K562 (cell line): ENCODE measurements around the gene MYL5. TPM values are rescaled to one million over a fixed set of nuclear protein-coding genes. Genes with fewer than 3 reads are reported as not detected.

Source experiments
- ATAC-seq: fragments of 200-7000 bp; cut with Tn5 transposase; 3 replicates; pipeline ENCODE4 v1.9.1; 2020; ENCODE audit warnings: moderate library complexity
- BruUV-seq: library from RNA; stranded (reverse); fragments of 400-500 nt; replicated peaks from 2 replicates; lab custom pipeline; 2021; lab: Mats Ljungman, UMichigan
- CTCF ChIA-PET: fragments of 300-600 bp; formaldehyde crosslinking; extraction: SDS; loops from one replicate; lab custom pipeline; 2021; ENCODE audit warnings: low intra/inter-chr PET ratio; lab: Yijun Ruan, JAX
- POLR2A ChIA-PET: fragments of 300-600, 350-650 bp; sonication (Branson Sonifier 250); formaldehyde crosslinking; extraction: SDS; loops from one replicate; lab custom pipeline; 2021; ENCODE audit warnings: antibody characterized with exemption, inconsistent platforms; lab: Yijun Ruan, JAX
- DNase-seq, 4 experiments: peaks; one replicate each; pipeline versions ENCODE4 v3.0.0 to v3.0.0-alpha.2; 2011 to 2018; ENCODE audit warnings: low spot score in 3 of 4, mixed read lengths in 3 of 4; ENCODE audit errors: extremely low read depth in 1 of 4
- FAIRE-seq: peaks from 2 replicates; lab custom pipeline; 2011; peaks lifted over from hg19 to GRCh38; lab: Jason Lieb, UNC
- H2AFZ ChIP-seq: 2 replicates; pipeline ENCODE4 v1.6.0; 2011; ENCODE audit warnings: low read depth, low read length, control low read depth, inconsistent platforms
- H3K27ac ChIP-seq: fragments of 200-600 bp; 3 replicates; pipeline ENCODE4 v1.8.0; 2011; ENCODE audit warnings: low read depth, mild to moderate bottlenecking, control low read depth, inconsistent platforms, low read length, moderate library complexity, mixed read lengths; ENCODE audit errors: extremely low read depth
- H3K27me3 ChIP-seq, 2 experiments: fragments of 300-600 bp in 1 of 2; 2 replicates in 1 of 2; 3 replicates in 1 of 2; pipeline versions ENCODE4 v1.6.0 to v1.8.0; 2011; ENCODE audit warnings: inconsistent platforms in 2 of 2, low read length in 2 of 2, mild to moderate bottlenecking in 1 of 2, mixed read lengths in 1 of 2, moderate library complexity in 1 of 2; ENCODE audit not compliant: control insufficient read depth in 2 of 2, insufficient read depth in 2 of 2
- H3K36me3 ChIP-seq: fragments of 300-600 bp; 3 replicates; pipeline ENCODE4 v1.8.0; 2011; ENCODE audit warnings: mild to moderate bottlenecking, low read length, inconsistent platforms; ENCODE audit not compliant: control insufficient read depth, insufficient read depth
- H3K4me1 ChIP-seq, 2 experiments: fragments of 200-600 bp in 1 of 2; replicated peaks in 1 of 2; 2 replicates in 1 of 2; 3 replicates in 1 of 2; pipeline versions ENCODE4 v1.5.1 to v1.8.0; 2011; ENCODE audit warnings: inconsistent platforms in 2 of 2, low read length in 2 of 2, mild to moderate bottlenecking in 1 of 2, mixed read lengths in 1 of 2, moderate library complexity in 1 of 2; ENCODE audit not compliant: control insufficient read depth in 2 of 2, insufficient read depth in 2 of 2
- H3K4me2 ChIP-seq: 2 replicates; pipeline ENCODE4 v1.6.1; 2011; ENCODE audit warnings: low read length, control low read depth, inconsistent platforms, mixed read lengths; ENCODE audit not compliant: insufficient read depth
- H3K4me3 ChIP-seq: fragments of 200-600 bp; sonication (generic), shearing (Covaris generic); 2 replicates; pipeline ENCODE4 v1.5.1; 2016; ENCODE audit warnings: control low read depth, inconsistent platforms
- H3K79me2 ChIP-seq: fragments of 200-600 bp; 3 replicates; pipeline ENCODE4 v1.8.0; 2011; ENCODE audit warnings: low read length, inconsistent platforms; ENCODE audit not compliant: control insufficient read depth, insufficient read depth
- H3K9ac ChIP-seq, 2 experiments: 2 replicates each; pipeline versions ENCODE4 v1.6.0 to v1.6.1; 2011; ENCODE audit warnings: low read depth in 2 of 2, low read length in 2 of 2, control low read depth in 1 of 2, inconsistent platforms in 1 of 2, mild to moderate bottlenecking in 1 of 2, mixed read lengths in 1 of 2; ENCODE audit not compliant: insufficient read depth in 1 of 2
- H3K9me1 ChIP-seq: one replicate; pipeline ENCODE4 v1.6.0; 2011; ENCODE audit warnings: inconsistent platforms, mild to moderate bottlenecking, low read length, moderate library complexity; ENCODE audit not compliant: control insufficient read depth, insufficient read depth
- H3K9me3 ChIP-seq: replicated peaks from 2 replicates; pipeline ENCODE4 v1.5.1; 2011; ENCODE audit warnings: low read depth, low read length, inconsistent platforms; ENCODE audit not compliant: control insufficient read depth, insufficient read depth
- H4K20me1 ChIP-seq: replicated peaks from 2 replicates; pipeline ENCODE4 v1.6.1; 2011; ENCODE audit warnings: low read length, inconsistent platforms, mixed read lengths; ENCODE audit not compliant: control insufficient read depth, insufficient read depth
- FOXK2 ChIP-seq, 2 experiments: fragments of 450-650 bp; IDR thresholded peaks in 1 of 2; conservative IDR thresholded peaks in 1 of 2; 2 replicates each; pipeline ENCODE4 v1.6.1; 2016; ENCODE audit warnings: low read depth in 2 of 2, mild to moderate bottlenecking in 1 of 2
- JUNB ChIP-seq: fragments of 450-650 bp; formaldehyde crosslinking; conservative IDR thresholded peaks from 2 replicates; pipeline ENCODE4 v1.4.0; 2020; ENCODE audit warnings: mild to moderate bottlenecking
- NRF1 ChIP-seq, 2 experiments: fragments of 450-650 bp; IDR thresholded peaks in 1 of 2; conservative IDR thresholded peaks in 1 of 2; 2 replicates each; pipeline ENCODE4 v1.6.1; 2014; ENCODE audit warnings: mild to moderate bottlenecking in 2 of 2
- RBBP5 ChIP-seq: fragments of 200-600 bp; sonication (generic); IDR thresholded peaks from 2 replicates; pipeline ENCODE4 v1.6.1; 2012; ENCODE audit warnings: borderline replicate concordance, mild to moderate bottlenecking, low read length, control low read depth, inconsistent platforms; ENCODE audit not compliant: insufficient read depth, poor library complexity, severe bottlenecking
- REST ChIP-seq, 2 experiments: fragments of 450-650 bp; formaldehyde crosslinking in 1 of 2; IDR thresholded peaks; 2 replicates each; pipeline versions ENCODE4 v1.4.0 to v1.6.1; 2014 to 2020; ENCODE audit warnings: mild to moderate bottlenecking in 2 of 2, borderline replicate concordance in 1 of 2, low read depth in 1 of 2
- SOX6 ChIP-seq: fragments of 450-650 bp; IDR thresholded peaks from 2 replicates; pipeline ENCODE4 v1.6.1; 2014; ENCODE audit warnings: mild to moderate bottlenecking
- VEZF1 ChIP-seq: fragments of 200-800 bp; sonication (Bioruptor generic); IDR thresholded peaks from 2 replicates; pipeline ENCODE4 v1.6.1; 2017; ENCODE audit warnings: missing genetic modification characterization, missing compliant biosample characterization
- ZNF639 ChIP-seq, 2 experiments: fragments of 200-800 bp in 1 of 2; sonication (Bioruptor generic) in 1 of 2; sonication (generic) in 1 of 2; formaldehyde crosslinking in 1 of 2; IDR thresholded peaks in 1 of 2; conservative IDR thresholded peaks in 1 of 2; 2 replicates each; pipeline versions ENCODE4 v1.5.0 to v1.6.1; 2016 to 2020; ENCODE audit warnings: missing compliant biosample characterization in 1 of 2, missing genetic modification characterization in 1 of 2, missing genetic modification reagents in 1 of 2
- ZNF79 ChIP-seq: fragments of 250-450 bp; sonication (Bioruptor Pico); IDR thresholded peaks from 2 replicates; pipeline ENCODE4 v1.4.0; 2020; ENCODE audit warnings: low read depth, mild to moderate bottlenecking, moderate library complexity
- WGBS: fragments of 100-300 bp; shearing (Covaris generic); methylation state at CpG from one replicate; pipeline ENCODE4 v1.1.6; 2016; ENCODE audit warnings: low coverage, mixed read lengths; ENCODE audit not compliant: insufficient coverage; ENCODE audit errors: missing lambda C conversion rate; 5-methylcytosine and 5-hydroxymethylcytosine counted together
- in situ Hi-C: fragments of 300-500 bp; cut with MboI; formaldehyde crosslinking; loops from 4 replicates; pipeline ENCODE4 v1.15.0; 2018; ENCODE audit warnings: inconsistent platforms, mixed read lengths
- intact Hi-C: fragments of 100-400 bp; cut with micrococcal nuclease; formaldehyde crosslinking; loops from 2 replicates; pipeline ENCODE4 v1.14.2; 2022
- polyA plus RNA-seq, 8 experiments: library from polyadenylated mRNA; depleted of rRNA in 4 of 8; stranded (reverse) in 5 of 8; unstranded in 3 of 8; fragments of >200 nt; fragmentation: Nextera tagmentation in 2 of 8; fragmentation: Illumina TruSeq in 1 of 8; extraction: Ambion mirVana in 2 of 8; extraction: Trizol in 1 of 8; gene quantifications; 2 replicates each; pipeline versions ENCODE4 v1.2.1 to v1.2.3, GENCODE V29; 2011 to 2014; ENCODE audit warnings: inconsistent platforms in 1 of 8, missing spikeins in 1 of 8
- total RNA-seq, 7 experiments: library from RNA; depleted of rRNA in 6 of 7; stranded (reverse); fragments of >200 nt in 6 of 7; fragmentation: Illumina TruSeq in 2 of 7; extraction: Trizol in 2 of 7; gene quantifications; 2 replicates each; pipeline versions ENCODE4 v1.2.1 to v1.2.3, GENCODE V29; 2011 to 2021; ENCODE audit warnings: low replicate concordance in 1 of 7

Gene MYL5
- total and polyA plus RNA-seq, 9 of the 15 experiments (the other 6 are each of a cell fraction or from before 2014, with no cell fraction given), result 1.4 to 10.0 (median 4.1) TPM

GRCh38 chr4:726838-727237, 52.5 kb downstream of the MYL5 start:
- no peak overlapping the region for H3K4me3 ChIP-seq
- peaks cover 4% of the 10 kb centered on the region for H3K9me3 ChIP-seq
- WGBS, result 26% methylated on average over 13 of the region's 17 CpGs
- ChIA-PET POLR2A (interaction anchor here (0.6 to 0.7 kb wide), 2 partner anchors 40 to 272 kb away, joined by 3 to 4 read pairs; no protein-coding TSS in a partner anchor), CTCF (no interaction called here)
- peak overlapping the region; percentile 72 for H3K4me2 ChIP-seq
- FAIRE-seq, result no peak
- no TSS peak for BruUV-seq
- peak overlapping the region; percentile 89 for H3K27ac ChIP-seq
- peak; percentile 64 for TF ChIP-seq REST (IDR thresholded peaks at IDR 0.05; ENCODE audit: borderline replicate concordance)
- TF ChIP-seq REST (CRISPR knock-in tag; IDR thresholded peaks at IDR 0.05; ENCODE audit: low read depth), result no peak
- 0 out of 4 replicates have a peak, but pooled peaks have one; percentile 12 to 16 for TF ChIP-seq FOXK2 (conservative IDR thresholded peaks at IDR 0.05 in 1 of 2, IDR thresholded peaks at IDR 0.05 in 1 of 2; ENCODE audit: low read depth in 2 of 2)
- TF ChIP-seq RBBP5, result peak; percentile 29
- TF ChIP-seq VEZF1 (CRISPR knock-in tag), result peak; percentile 39; the same call in 1 of the 2 replicates
- peak in 1 of 2 experiments; percentile 25; a peak in 3 of 4 replicates for TF ChIP-seq NRF1 (conservative IDR thresholded peaks at IDR 0.05 in 1 of 2, IDR thresholded peaks at IDR 0.05 in 1 of 2)
- TF ChIP-seq ZNF639 (CRISPR knock-in tag; conservative IDR thresholded peaks at IDR 0.05 in 1 of 2, IDR thresholded peaks at IDR 0.05 in 1 of 2), result 0 out of 4 replicates have a peak, but pooled peaks of 1 of the 2 experiments have one; percentile 38
- TF ChIP-seq ZNF79 (CRISPR knock-in tag), result no peak
- TF ChIP-seq JUNB (CRISPR knock-in tag), result no peak
- TF ChIP-seq SOX6, result 0 out of 2 replicates have a peak, but pooled peaks have one; percentile 6
- no peaks in the 10 kb centered on the region; the same call in 1 of the 2 replicates for H4K20me1 ChIP-seq
- peaks cover 20 to 62% of the 10 kb centered on the region in 2 experiments for H3K4me1 ChIP-seq
- no peaks in the 10 kb centered on the region for H3K9me1 ChIP-seq
- H3K9ac ChIP-seq, result peak overlapping the region; percentile 37 to 91
- intact Hi-C loops, result no loop called here
- peaks cover 44% of the 10 kb centered on the region for H3K79me2 ChIP-seq
- H2AFZ ChIP-seq, result 0 out of 2 replicates have a peak overlapping the region, but pooled peaks have one; percentile 14
- H3K27me3 ChIP-seq, result no peaks in the 10 kb centered on the region
- peaks cover 24% of the 10 kb centered on the region; the same call in 2 of the 3 replicates for H3K36me3 ChIP-seq
- in situ Hi-C loops, result no loop called here
- peak in 3 of 4 experiments; percentile 28 to 42 (median 40) for DNase-seq
- ATAC-seq, result peak; percentile 81
